Measurements from ENCODE around the gene PRKN. TPM values are rescaled to one million over a fixed set of nuclear protein-coding genes. Genes with fewer than 3 reads are reported as not detected.

The PRKN gene
- total RNA-seq, 1 donor from 2014 or later, result 1.2 TPM

- Histone ChIP-seq H3K36me3 (ENCODE audit: control insufficient read depth, insufficient read depth, low read length) (no peaks in the 10 kb centered on the region), H3K4me3 (ENCODE audit: low read depth, low read length) (no peak overlapping the region), H3K27me3 (ENCODE audit: control insufficient read depth, insufficient read depth, low read length) (no peaks in the 10 kb centered on the region)
- no peak for DNase-seq (ENCODE audit: low read depth)
- TF ChIP-seq CTCF (IDR thresholded peaks at IDR 0.05; ENCODE audit: insufficient read depth, low read length, poor library complexity, severe bottlenecking), result no peak
These were observed 1179.9 kb downstream of the PRKN start for GRCh38 chr6:161547617-161548016.

- no peaks in the 10 kb centered on the region for H3K27me3 ChIP-seq (ENCODE audit: control insufficient read depth, insufficient read depth, low read length)
- H3K4me3 ChIP-seq (ENCODE audit: low read depth, low read length), result no peak overlapping the region
- H3K36me3 ChIP-seq (ENCODE audit: control insufficient read depth, insufficient read depth, low read length), result no peaks in the 10 kb centered on the region
- no peak for TF ChIP-seq CTCF (IDR thresholded peaks at IDR 0.05; ENCODE audit: insufficient read depth, low read length, poor library complexity, severe bottlenecking)
- no peak for DNase-seq (ENCODE audit: low read depth)
These were observed 1180.9 kb downstream of the PRKN start for GRCh38 chr6:161546632-161547031.

GRCh38 chr6:161545741-161546140 lies 1181.8 kb downstream of the PRKN start:
- DNase-seq (ENCODE audit: low read depth), result no peak
- no peak for TF ChIP-seq CTCF (IDR thresholded peaks at IDR 0.05; ENCODE audit: insufficient read depth, low read length, poor library complexity, severe bottlenecking)
- Histone ChIP-seq H3K36me3 (ENCODE audit: control insufficient read depth, insufficient read depth, low read length) (no peaks in the 10 kb centered on the region), H3K4me3 (ENCODE audit: low read depth, low read length) (no peak overlapping the region), H3K27me3 (ENCODE audit: control insufficient read depth, insufficient read depth, low read length) (no peaks in the 10 kb centered on the region)

GRCh38 chr6:161544801-161545480 lies 1182.6 kb downstream of the PRKN start:
- H3K36me3 ChIP-seq (ENCODE audit: control insufficient read depth, insufficient read depth, low read length), result no peaks in the 10 kb centered on the region
- TF ChIP-seq CTCF (IDR thresholded peaks at IDR 0.05; ENCODE audit: insufficient read depth, low read length, poor library complexity, severe bottlenecking), result no peak
- H3K4me3 ChIP-seq (ENCODE audit: low read depth, low read length), result no peak overlapping the region
- H3K27me3 ChIP-seq (ENCODE audit: control insufficient read depth, insufficient read depth, low read length), result no peaks in the 10 kb centered on the region
- no peak for DNase-seq (ENCODE audit: low read depth)

GRCh38 chr6:161543684-161544309 lies 1183.8 kb downstream of the PRKN start:
- Histone ChIP-seq H3K27me3 (ENCODE audit: control insufficient read depth, insufficient read depth, low read length) (no peaks in the 10 kb centered on the region), H3K4me3 (ENCODE audit: low read depth, low read length) (no peak overlapping the region), H3K36me3 (ENCODE audit: control insufficient read depth, insufficient read depth, low read length) (no peaks in the 10 kb centered on the region)
- no peak for TF ChIP-seq CTCF (IDR thresholded peaks at IDR 0.05; ENCODE audit: insufficient read depth, low read length, poor library complexity, severe bottlenecking)
- DNase-seq (ENCODE audit: low read depth), result no peak

Measured in kidney epithelial cell (primary cell).